ENCODE data around the gene RMDN3. TPM values are rescaled to one million over a fixed set of nuclear protein-coding genes. Genes with fewer than 3 reads are reported as not detected.

Gene RMDN3
- total and polyA plus RNA-seq, 4 donors, result 27.5 to 33.8 (median 30.2) TPM

DNA sequence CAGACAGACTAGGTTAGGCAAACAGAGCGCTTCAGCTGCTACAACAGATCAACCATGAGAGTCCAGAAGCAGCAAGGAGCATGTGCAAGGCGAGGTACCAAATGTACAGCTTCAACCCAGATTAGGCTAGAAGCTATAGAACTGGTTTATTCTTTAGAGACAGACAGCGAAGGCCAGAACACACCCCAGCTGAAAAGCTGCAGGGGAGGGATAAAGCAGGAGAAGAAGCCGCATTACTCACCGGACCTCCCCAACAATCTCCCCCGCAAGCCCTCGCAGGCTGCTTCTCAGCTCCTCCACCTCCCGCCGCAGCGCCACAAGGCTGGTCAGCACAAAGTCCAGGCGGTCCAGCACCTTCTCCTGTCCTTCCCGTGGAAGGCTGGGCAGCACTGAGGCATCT, 3.3 kb downstream of the RMDN3 start:
- peaks cover 3 to 39% (median 26%) of the 10 kb centered on the region in 4 donors for H3K36me3 ChIP-seq (ENCODE audit: control insufficient read depth in 4 of 4, insufficient read depth in 3 of 4, low read depth in 1 of 4, low read length in 3 of 4)
- peaks cover 3 to 19% (median 12%) of the 10 kb centered on the region in 4 donors for H3K4me1 ChIP-seq (ENCODE audit: control insufficient read depth in 4 of 4, insufficient read depth in 4 of 4, low read length in 3 of 4)
- no peak overlapping the region for H3K27ac ChIP-seq (ENCODE audit: low read depth in 1 of 2, low read length in 2 of 2)
- H3K27me3 ChIP-seq (ENCODE audit: control insufficient read depth in 4 of 4, insufficient read depth in 4 of 4, low read length in 3 of 4), result no peaks in the 10 kb centered on the region
- DNase-seq (ENCODE audit: low spot score), result no peak
- no peaks in the 10 kb centered on the region for H3K9me3 ChIP-seq (ENCODE audit: control insufficient read depth in 4 of 4, low read length in 3 of 4)
- 96% methylated on average over 12 of the region's 12 CpGs for WGBS
- no peak overlapping the region for H3K4me3 ChIP-seq (ENCODE audit: low read depth in 1 of 3, low read length in 3 of 3)
- TF ChIP-seq RXRA (IDR thresholded peaks at IDR 0.05) (no peak), FOXA2 (IDR thresholded peaks at IDR 0.05) (no peak), HNF4A (conservative IDR thresholded peaks at IDR 0.05) (no peak), TAF1 (conservative IDR thresholded peaks at IDR 0.05) (no peak), HNF4G (IDR thresholded peaks at IDR 0.05) (no peak), SP1 (IDR thresholded peaks at IDR 0.05) (no peak)
- TF ChIP-seq, protein P1, sequence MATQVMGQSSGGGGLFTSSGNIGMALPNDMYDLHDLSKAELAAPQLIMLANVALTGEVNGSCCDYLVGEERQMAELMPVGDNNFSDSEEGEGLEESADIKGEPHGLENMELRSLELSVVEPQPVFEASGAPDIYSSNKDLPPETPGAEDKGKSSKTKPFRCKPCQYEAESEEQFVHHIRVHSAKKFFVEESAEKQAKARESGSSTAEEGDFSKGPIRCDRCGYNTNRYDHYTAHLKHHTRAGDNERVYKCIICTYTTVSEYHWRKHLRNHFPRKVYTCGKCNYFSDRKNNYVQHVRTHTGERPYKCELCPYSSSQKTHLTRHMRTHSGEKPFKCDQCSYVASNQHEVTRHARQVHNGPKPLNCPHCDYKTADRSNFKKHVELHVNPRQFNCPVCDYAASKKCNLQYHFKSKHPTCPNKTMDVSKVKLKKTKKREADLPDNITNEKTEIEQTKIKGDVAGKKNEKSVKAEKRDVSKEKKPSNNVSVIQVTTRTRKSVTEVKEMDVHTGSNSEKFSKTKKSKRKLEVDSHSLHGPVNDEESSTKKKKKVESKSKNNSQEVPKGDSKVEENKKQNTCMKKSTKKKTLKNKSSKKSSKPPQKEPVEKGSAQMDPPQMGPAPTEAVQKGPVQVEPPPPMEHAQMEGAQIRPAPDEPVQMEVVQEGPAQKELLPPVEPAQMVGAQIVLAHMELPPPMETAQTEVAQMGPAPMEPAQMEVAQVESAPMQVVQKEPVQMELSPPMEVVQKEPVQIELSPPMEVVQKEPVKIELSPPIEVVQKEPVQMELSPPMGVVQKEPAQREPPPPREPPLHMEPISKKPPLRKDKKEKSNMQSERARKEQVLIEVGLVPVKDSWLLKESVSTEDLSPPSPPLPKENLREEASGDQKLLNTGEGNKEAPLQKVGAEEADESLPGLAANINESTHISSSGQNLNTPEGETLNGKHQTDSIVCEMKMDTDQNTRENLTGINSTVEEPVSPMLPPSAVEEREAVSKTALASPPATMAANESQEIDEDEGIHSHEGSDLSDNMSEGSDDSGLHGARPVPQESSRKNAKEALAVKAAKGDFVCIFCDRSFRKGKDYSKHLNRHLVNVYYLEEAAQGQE (IDR thresholded peaks at IDR 0.05), result no peak
- TF ChIP-seq, protein P2, sequence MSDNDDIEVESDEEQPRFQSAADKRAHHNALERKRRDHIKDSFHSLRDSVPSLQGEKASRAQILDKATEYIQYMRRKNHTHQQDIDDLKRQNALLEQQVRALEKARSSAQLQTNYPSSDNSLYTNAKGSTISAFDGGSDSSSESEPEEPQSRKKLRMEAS (IDR thresholded peaks at IDR 0.05), result no peak
- TF ChIP-seq, protein P3, sequence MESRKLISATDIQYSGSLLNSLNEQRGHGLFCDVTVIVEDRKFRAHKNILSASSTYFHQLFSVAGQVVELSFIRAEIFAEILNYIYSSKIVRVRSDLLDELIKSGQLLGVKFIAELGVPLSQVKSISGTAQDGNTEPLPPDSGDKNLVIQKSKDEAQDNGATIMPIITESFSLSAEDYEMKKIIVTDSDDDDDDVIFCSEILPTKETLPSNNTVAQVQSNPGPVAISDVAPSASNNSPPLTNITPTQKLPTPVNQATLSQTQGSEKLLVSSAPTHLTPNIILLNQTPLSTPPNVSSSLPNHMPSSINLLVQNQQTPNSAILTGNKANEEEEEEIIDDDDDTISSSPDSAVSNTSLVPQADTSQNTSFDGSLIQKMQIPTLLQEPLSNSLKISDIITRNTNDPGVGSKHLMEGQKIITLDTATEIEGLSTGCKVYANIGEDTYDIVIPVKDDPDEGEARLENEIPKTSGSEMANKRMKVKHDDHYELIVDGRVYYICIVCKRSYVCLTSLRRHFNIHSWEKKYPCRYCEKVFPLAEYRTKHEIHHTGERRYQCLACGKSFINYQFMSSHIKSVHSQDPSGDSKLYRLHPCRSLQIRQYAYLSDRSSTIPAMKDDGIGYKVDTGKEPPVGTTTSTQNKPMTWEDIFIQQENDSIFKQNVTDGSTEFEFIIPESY (IDR thresholded peaks at IDR 0.05), result no peak
- H3K9ac ChIP-seq (ENCODE audit: low read depth in 1 of 2, low read length in 2 of 2), result no peak overlapping the region

DNA sequence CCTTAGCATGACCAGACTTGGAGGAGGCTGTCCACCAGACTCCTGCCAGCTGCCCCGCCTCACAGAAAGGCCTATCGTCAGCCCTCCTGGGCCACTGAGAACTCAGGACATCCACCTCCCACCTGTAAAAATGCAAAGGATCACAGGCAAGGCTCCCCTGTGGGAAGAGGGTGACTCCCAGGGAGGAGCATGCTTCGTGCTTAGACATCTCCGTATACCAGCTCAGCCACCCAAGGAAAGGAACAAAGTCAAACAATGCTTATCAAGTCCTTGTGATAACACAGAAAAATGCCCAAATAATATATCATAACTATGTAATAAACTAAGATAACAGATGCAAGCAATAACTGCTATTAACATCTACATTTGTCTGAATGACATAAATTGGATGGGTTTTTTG, 4.2 kb downstream of the RMDN3 start:
- no peak for DNase-seq (ENCODE audit: low spot score)

More for the DNA sequence above, 4.2 kb downstream of the RMDN3 start:
- TF ChIP-seq, protein P3 (IDR thresholded peaks at IDR 0.05), result no peak
- TF ChIP-seq YY1 (IDR thresholded peaks at IDR 0.05) (no peak), JUND (IDR thresholded peaks at IDR 0.05) (no peak)
- H3K4me3 ChIP-seq (ENCODE audit: low read depth in 1 of 3, low read length in 3 of 3), result no peak overlapping the region
- peaks cover 3 to 40% (median 26%) of the 10 kb centered on the region in 4 donors for H3K36me3 ChIP-seq (ENCODE audit: control insufficient read depth in 4 of 4, insufficient read depth in 3 of 4, low read depth in 1 of 4, low read length in 3 of 4)
- no peak overlapping the region for H3K9ac ChIP-seq (ENCODE audit: low read depth in 1 of 2, low read length in 2 of 2)
- peaks cover 3 to 19% (median 12%) of the 10 kb centered on the region in 4 donors for H3K4me1 ChIP-seq (ENCODE audit: control insufficient read depth in 4 of 4, insufficient read depth in 4 of 4, low read length in 3 of 4)
- H3K27me3 ChIP-seq (ENCODE audit: control insufficient read depth in 4 of 4, insufficient read depth in 4 of 4, low read length in 3 of 4), result no peaks in the 10 kb centered on the region
- WGBS, result 93% methylated on average over 4 of the region's 4 CpGs
- H3K27ac ChIP-seq (ENCODE audit: low read depth in 1 of 2, low read length in 2 of 2), result no peak overlapping the region
- H3K9me3 ChIP-seq (ENCODE audit: control insufficient read depth in 4 of 4, low read length in 3 of 4), result no peaks in the 10 kb centered on the region
